ENCODE measurements around the gene ASGR2. TPM values are rescaled to one million over a fixed set of nuclear protein-coding genes. Genes with fewer than 3 reads are reported as not detected.
A peak's percentile ranks its signal among the peaks of the same experiment; 100 is the strongest.

Gene ASGR2
- total RNA-seq, 1 donor from 2014 or later: not detected

DNA sequence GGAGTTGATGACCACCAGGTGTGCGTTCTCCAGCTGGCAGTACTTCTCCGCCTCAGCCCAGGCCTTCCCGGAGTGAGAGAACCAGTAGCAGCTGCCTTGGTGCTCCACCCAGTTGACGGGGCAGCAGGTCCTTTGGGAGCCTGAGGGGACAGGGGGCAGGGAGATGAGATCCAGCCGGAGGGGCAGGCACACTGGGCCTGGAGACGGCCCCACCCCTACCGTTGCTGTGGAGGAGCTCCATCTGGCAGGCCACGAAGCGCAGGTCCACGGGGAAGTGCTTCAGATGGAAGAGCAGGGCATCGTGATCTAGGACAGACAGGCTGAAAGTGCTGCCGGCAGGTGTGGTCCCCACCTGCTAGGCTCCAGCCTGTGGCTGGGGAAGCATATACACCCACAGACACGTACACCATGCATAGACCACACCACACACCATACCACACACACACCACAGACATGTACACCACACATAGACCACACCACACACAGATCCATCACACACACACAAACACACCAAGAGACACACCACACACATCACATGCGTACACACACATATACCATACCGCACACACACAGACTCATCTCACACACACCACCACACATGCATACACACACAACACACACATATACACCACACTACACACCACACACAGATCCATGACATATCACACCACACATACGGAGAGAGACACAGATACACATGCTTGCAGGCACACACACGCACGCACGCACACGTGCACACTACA lies 7.4 kb downstream of the ASGR2 start:
- no peaks in the 10 kb centered on the region for H3K36me3 ChIP-seq
- H3K4me3 ChIP-seq: no peak overlapping the region
- H3K36me3 Mint-ChIP-seq: no peaks in the 10 kb centered on the region
- H3K9me3 ChIP-seq (ENCODE audit: low read depth): no peaks in the 10 kb centered on the region
- TF ChIP-seq, protein P1, sequence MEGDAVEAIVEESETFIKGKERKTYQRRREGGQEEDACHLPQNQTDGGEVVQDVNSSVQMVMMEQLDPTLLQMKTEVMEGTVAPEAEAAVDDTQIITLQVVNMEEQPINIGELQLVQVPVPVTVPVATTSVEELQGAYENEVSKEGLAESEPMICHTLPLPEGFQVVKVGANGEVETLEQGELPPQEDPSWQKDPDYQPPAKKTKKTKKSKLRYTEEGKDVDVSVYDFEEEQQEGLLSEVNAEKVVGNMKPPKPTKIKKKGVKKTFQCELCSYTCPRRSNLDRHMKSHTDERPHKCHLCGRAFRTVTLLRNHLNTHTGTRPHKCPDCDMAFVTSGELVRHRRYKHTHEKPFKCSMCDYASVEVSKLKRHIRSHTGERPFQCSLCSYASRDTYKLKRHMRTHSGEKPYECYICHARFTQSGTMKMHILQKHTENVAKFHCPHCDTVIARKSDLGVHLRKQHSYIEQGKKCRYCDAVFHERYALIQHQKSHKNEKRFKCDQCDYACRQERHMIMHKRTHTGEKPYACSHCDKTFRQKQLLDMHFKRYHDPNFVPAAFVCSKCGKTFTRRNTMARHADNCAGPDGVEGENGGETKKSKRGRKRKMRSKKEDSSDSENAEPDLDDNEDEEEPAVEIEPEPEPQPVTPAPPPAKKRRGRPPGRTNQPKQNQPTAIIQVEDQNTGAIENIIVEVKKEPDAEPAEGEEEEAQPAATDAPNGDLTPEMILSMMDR (IDR thresholded peaks at IDR 0.05): no peak
- TF ChIP-seq EZH2 (IDR thresholded peaks at IDR 0.05): no peak
- no peak for TF ChIP-seq EZH2phosphoT487 (IDR thresholded peaks at IDR 0.05)
- no peaks in the 10 kb centered on the region for H4K20me1 ChIP-seq (ENCODE audit: low read depth)
- H3K4me1 Mint-ChIP-seq: peaks cover 17% of the 10 kb centered on the region
- H3K27ac ChIP-seq: no peak overlapping the region
- no peaks in the 10 kb centered on the region for H3F3A ChIP-seq (ENCODE audit: low read depth)
- no peaks in the 10 kb centered on the region for H3K4me1 ChIP-seq
- H3K4me2 ChIP-seq: no peak overlapping the region
- no peak overlapping the region for H3K9ac ChIP-seq
- peaks cover 2% of the 10 kb centered on the region for H3K9me3 Mint-ChIP-seq
- no peak overlapping the region for H2AFZ ChIP-seq (replicated peaks)
- H3K27ac Mint-ChIP-seq: peak overlapping the region; percentile 20
- H3K27me3 Mint-ChIP-seq (ENCODE audit: insufficient read depth, low read depth): peaks cover 6% of the 10 kb centered on the region
- no peak overlapping the region for H3K4me3 Mint-ChIP-seq
- DNase-seq (ENCODE audit: low spot score): no peak
- H3K79me2 ChIP-seq (ENCODE audit: low read depth): no peaks in the 10 kb centered on the region
- H3K27me3 ChIP-seq: peaks cover 14% of the 10 kb centered on the region

- Mint-ChIP-seq H3K4me3 (no peak overlapping the region), H3K36me3 (no peaks in the 10 kb centered on the region)
- H3K27ac ChIP-seq: no peak overlapping the region
Observed at GRCh38 chr17:7102421-7102820, 12.2 kb downstream of the ASGR2 start.

DNA sequence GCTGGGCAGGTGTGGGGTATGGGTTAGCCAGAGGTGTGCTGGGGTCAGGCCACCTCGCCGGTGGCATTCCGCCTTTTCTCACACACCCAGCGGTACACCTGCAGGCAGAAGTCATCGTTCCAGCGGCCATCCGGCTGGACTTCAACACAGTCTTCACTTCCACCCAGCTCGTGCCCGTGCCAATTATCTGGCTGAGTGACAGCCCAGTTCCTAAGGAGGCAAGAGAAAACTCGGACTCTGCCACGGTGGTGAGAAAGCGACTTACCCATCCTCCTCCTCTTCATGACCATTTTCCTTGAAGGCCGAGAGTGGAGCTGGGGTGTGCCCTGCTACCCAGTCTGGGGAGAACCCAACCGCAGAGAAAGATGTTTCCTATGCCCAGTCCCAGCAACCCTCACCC lies 13.1 kb downstream of the ASGR2 start:
- peaks cover 14% of the 10 kb centered on the region for H3K27me3 Mint-ChIP-seq (ENCODE audit: insufficient read depth, low read depth)

More at GRCh38 chr17:7102421-7102820, 12.2 kb downstream of the ASGR2 start:
- H3K9me3 ChIP-seq (ENCODE audit: low read depth): no peaks in the 10 kb centered on the region
- DNase-seq (ENCODE audit: low spot score): no peak
- peaks cover 18% of the 10 kb centered on the region for H3K4me1 Mint-ChIP-seq
- H3K9me3 Mint-ChIP-seq: peaks cover 2% of the 10 kb centered on the region
- H3K27ac Mint-ChIP-seq: peak overlapping the region; percentile 57
- no peak overlapping the region for H3K9ac ChIP-seq
- H4K20me1 ChIP-seq (ENCODE audit: low read depth): no peaks in the 10 kb centered on the region
- no peaks in the 10 kb centered on the region for H3K4me1 ChIP-seq
- TF ChIP-seq, protein P1 (IDR thresholded peaks at IDR 0.05): no peak
- H3K4me3 ChIP-seq: no peak overlapping the region
- H3K79me2 ChIP-seq (ENCODE audit: low read depth): no peaks in the 10 kb centered on the region
- H3K36me3 ChIP-seq: no peaks in the 10 kb centered on the region
- H3K4me2 ChIP-seq: no peak overlapping the region
- no peaks in the 10 kb centered on the region for H3F3A ChIP-seq (ENCODE audit: low read depth)
- peaks cover 43% of the 10 kb centered on the region for H3K27me3 ChIP-seq
- H3K27me3 Mint-ChIP-seq (ENCODE audit: insufficient read depth, low read depth): peaks cover 12% of the 10 kb centered on the region
- no peak overlapping the region for H2AFZ ChIP-seq (replicated peaks)

More for the DNA sequence above, 13.1 kb downstream of the ASGR2 start:
- Histone ChIP-seq H2AFZ (replicated peaks) (no peak overlapping the region), H3K79me2 (ENCODE audit: low read depth) (no peaks in the 10 kb centered on the region), H3K36me3 (no peaks in the 10 kb centered on the region), H3K9ac (no peak overlapping the region), H3K4me3 (no peak overlapping the region), H3K4me1 (no peaks in the 10 kb centered on the region), H4K20me1 (ENCODE audit: low read depth) (no peaks in the 10 kb centered on the region), H3F3A (ENCODE audit: low read depth) (no peaks in the 10 kb centered on the region), H3K27ac (no peak overlapping the region), H3K27me3 (peaks cover 43% of the 10 kb centered on the region), H3K9me3 (ENCODE audit: low read depth) (no peaks in the 10 kb centered on the region), H3K4me2 (no peak overlapping the region)
- Mint-ChIP-seq H3K4me3 (no peak overlapping the region), H3K9me3 (peaks cover 2% of the 10 kb centered on the region), H3K4me1 (peaks cover 17% of the 10 kb centered on the region), H3K27ac (no peak overlapping the region), H3K36me3 (no peaks in the 10 kb centered on the region)
- DNase-seq (ENCODE audit: low spot score): no peak
- TF ChIP-seq EZH2 (IDR thresholded peaks at IDR 0.05) (no peak), EZH2phosphoT487 (IDR thresholded peaks at IDR 0.05) (no peak)
- TF ChIP-seq, protein P1 (IDR thresholded peaks at IDR 0.05): no peak

Measured in neural progenitor cell (in vitro differentiated cells).